Bone marrow (tissue), 2 donors: ENCODE measurements around the gene ZDBF2.
"Not testable (repeated sequence)": the region's sequence is repeated elsewhere in the genome, so short reads cannot be mapped to it uniquely, and the experiment has no call there.

Source experiments
- DNase-seq, 2 donors: peaks; one replicate each; lab custom pipeline; 2025; lab: John Stamatoyannopoulos, UW

ZDBF2 gene

DNA sequence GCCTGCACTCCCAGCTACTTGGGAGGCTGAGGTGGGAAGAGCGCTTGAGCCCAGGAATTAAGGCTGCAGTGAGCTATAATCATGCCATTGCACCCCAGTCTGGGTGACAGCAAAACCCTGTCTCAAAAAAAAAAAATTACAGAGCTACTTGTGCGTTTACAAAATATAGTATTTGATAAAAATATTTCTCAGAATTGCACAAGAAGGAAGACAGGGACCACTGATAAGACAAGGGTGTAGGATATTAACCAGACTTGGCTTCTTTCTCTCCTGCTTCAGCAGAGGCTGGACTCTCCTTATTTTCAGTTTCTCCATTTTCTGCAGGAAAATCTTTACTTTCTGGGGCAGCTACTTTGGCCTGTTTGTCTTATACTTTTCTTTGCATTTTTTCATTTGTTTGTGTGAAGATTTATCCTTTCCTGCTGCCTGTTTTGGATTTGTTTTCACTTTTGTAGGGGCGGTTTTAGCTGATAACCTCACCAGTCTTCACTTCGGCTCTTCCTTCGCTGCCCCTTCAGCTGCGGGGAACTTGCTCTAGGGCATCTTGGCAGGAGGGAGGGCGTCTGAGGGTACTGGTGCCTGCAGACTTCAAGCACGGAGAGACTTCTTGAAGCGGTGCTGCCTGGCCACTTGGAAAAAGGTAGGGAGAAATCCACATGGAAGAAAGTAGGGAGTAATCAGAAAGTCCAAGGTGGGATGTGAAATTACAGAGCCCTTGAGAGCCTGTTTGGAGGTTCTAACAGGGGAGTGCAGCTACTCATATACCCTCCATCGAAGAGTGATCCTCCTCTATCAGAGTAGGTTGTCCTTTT, 14.9 kb upstream of the ZDBF2 start:
- no peak for DNase-seq

DNA sequence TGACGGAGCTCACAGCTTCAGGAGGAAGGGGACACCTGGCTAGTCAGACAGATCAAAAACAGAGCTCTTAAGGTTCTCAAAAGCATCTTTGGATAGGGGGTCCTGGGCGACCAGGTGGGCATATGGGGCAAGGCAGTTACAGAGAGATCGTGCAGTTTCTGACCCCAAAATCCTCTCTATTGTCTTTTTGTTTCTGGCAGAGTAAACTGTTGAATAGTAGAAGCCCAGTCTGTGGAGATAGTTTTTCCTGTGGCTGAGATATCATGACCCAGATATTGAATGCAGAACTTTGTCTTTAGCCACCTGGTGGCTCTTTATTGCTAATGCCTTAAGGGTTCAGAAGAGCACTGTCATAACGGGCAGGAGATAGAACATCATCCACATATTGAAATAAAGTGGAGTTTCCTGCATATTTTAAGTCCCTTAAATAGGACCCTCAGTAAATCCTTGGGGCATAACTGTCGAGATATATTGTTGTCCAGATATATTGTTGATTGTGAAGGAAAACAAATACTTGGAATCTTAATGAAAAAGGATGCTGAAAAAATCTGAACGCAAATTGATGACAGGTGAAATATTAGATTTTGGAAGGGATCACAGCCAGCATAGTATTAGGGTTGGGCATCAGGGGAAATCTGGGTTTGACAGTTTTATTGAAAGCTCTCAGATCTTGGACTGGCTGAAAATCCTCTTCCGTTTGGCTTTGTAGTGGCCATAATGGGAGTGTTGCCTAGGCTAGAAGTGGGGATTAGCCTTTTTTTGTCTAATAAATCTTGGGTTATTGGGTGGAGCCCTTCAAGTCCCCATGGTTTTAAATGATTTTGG, 14.1 kb upstream of the ZDBF2 start:
- DNase-seq: no peak

DNA sequence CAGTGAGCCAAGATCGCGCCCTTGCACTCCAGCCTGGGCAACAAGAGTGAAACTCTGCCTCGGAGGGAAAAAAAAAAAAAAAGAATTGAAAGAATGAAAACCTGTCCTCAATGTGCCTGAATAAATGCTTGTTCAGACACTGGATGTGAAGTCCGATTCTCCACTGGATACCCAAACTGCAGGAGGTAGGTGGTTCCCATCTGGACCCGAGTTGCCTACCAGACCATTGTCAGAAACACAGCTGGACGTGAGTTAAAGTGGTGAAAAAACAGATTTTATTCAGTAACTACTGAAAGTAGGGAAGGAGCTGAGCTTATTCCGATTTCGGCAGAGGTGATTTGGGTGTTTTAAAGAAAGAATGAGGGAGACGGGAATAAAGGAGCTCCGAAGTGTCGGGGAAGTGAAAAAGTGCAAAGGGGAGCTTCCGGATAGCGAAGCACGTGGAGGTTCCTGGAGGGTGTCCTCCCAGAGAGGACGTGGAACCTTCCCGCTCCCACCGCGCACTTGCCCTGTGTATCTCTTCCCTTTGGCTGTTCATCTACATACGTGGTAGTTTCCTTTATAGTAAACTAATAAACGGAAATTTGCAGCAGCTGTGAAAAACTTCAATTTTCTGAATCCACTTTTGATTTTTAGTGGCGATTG, 10.4 kb upstream of the ZDBF2 start:
- no peak for DNase-seq

- no peak for DNase-seq
These were observed 8.0 kb upstream of the ZDBF2 start for GRCh38 chr2:206266130-206267125.

DNA sequence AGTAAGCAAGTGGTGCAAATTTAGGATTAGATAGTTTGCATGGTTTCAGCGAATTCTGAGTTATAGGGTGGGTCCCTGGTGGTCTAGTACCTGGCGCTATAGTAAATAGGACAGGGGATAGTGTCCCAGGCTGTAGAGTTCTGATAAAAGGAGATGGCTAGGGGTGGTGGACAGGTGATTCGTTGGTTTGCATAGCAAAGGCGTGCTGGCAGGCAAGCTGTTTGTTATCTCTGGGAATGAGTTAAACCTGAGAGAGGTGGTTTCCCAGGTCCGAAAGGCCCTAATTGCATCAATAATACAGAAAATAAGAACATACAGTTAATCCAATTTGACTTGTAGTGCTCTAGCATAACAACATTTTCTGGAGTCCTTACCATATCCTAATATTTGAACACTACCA, 6.9 kb upstream of the ZDBF2 start:
- DNase-seq: no peak

GRCh38 chr2:206271065-206271464, 3.4 kb upstream of the ZDBF2 start:
- no peak for DNase-seq

DNA sequence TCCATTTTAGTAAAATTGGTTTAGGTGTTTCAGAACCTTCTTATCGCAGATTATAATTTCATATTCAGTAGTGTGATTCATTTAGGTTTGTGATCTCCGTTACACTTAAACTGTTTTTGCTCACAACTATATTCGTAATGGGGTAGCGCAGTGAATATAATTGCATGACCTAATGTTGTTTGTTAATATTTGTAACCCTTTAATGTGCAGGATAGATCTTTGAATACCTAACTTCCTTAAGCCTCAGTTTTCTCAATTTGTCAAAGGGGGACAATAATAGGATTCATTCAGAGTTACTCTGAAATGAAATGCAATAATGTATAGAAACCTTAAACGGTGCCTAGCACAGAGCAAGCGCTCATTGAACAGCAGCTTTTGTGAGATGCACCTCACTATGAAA, 558 bp upstream of the ZDBF2 start:
- DNase-seq: no peak

DNA sequence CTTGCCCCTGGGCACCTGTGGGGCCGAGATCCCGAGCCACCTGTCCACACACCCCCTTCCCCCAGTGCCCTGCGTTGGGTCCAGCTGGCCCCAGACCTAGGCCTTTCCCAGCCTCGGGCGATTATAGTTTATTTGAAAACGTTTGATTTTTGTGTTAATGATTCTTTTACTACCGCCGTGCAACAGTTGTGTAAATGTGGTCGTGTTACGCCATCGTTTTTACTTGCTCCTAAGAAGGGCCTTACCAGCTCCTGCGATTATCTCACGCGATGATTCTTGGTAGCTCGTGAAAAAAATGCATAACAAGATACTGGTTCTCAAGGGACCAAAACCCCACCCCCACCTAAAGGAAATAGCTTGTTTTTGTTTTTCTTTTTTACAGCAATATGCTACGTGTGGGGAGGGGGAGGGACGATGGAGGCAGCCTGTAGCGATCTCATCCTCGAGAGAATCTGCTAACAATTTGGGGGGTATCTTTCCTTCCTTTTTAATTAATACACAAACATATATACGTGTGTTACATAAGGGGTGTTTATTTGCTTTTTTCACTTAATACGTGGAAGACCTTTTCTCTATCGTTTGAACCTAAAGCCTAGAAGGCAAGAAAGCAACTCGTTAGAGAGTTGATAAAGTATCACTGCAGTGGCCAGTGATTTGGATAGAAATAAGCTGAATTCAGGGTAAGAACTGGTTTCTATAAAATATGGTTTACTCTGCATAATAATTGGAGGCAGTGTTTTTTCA, 1.0 kb downstream of the ZDBF2 start:
- DNase-seq: no peak

GRCh38 chr2:206276169-206276942, 1.9 kb downstream of the ZDBF2 start:
- no peak for DNase-seq

GRCh38 chr2:206277503-206277902, 3.0 kb downstream of the ZDBF2 start:
- no peak for DNase-seq

GRCh38 chr2:206282746-206283145, 8.3 kb downstream of the ZDBF2 start:
- no peak for DNase-seq

- DNase-seq: no peak
These were observed 12.7 kb downstream of the ZDBF2 start for GRCh38 chr2:206287197-206287596.

- no peak for DNase-seq
These were observed 14.9 kb downstream of the ZDBF2 start for GRCh38 chr2:206289391-206289790.

DNA sequence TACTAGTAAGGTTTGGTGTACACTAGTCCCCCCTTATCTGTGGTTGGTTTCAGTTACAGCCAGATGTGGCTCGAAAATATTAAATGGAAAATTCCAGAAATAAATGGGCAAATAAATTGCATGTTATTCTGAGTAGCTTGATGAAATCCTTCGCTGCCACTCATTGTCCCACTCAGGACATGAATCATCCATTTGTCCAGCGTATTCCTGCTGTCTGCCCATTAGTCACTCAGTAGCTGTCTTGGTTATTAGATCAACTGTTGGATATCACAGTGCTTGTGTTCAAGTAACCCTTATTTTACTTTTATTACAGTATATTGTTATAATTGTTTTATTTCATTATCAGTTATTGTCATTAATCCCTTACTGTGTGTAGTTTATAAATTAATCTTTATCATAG, 21.7 kb downstream of the ZDBF2 start:
- DNase-seq: no peak

DNA sequence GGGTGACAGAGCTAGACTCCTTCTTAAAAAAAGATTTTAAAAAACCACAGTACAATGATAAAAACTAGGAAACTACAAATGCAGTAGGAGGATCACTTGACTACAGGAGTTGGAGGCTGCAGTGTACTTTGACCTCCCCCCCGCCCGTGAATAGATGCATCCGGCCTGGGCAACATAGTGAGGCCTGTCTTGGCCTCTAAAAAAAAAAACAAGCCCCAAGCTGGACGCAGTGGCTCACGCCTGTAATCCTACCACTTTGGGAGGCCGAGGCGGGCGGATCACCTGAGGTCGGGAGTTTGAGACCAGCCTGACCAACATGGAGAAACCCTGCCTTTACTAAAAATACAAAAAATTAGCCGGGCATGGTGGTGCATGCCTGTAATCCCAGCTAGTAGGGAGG, 25.1 kb downstream of the ZDBF2 start:
- not testable (repeated sequence) for DNase-seq

GRCh38 chr2:206305523-206306245, 31.2 kb downstream of the ZDBF2 start:
- no peak for DNase-seq

DNA sequence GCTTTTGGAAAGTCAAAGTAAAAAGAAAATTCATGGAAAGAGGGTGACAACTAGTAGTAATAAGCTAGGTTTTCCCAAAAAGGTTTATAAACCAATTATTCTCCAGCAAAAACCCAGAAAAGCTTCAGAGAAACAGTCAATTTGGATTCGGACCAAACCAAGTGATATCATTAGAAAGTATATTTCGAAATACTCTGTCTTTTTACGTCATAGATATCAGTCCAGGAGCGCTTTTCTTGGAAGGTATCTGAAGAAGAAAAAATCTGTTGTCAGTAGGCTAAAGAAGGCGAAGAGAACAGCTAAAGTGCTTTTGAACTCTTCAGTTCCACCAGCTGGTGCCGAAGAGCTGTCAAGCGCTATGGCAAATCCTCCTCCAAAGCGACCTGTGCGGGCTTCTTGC, 36.6 kb downstream of the ZDBF2 start:
- DNase-seq: no peak

GRCh38 chr2:206316141-206316540, 41.7 kb downstream of the ZDBF2 start:
- no peak for DNase-seq

- no peak for DNase-seq
These were observed 48.6 kb downstream of the ZDBF2 start for GRCh38 chr2:206323033-206323432.
